ENCODE measurements around the gene MPZ. TPM values are rescaled to one million over a fixed set of nuclear protein-coding genes. Genes with fewer than 3 reads are reported as not detected.
"Not testable (repeated sequence)": the region's sequence is repeated elsewhere in the genome, so short reads cannot be mapped to it uniquely, and the experiment has no call there.

Gene MPZ
- total RNA-seq, 1 donor from 2014 or later: 2.5 TPM

DNA sequence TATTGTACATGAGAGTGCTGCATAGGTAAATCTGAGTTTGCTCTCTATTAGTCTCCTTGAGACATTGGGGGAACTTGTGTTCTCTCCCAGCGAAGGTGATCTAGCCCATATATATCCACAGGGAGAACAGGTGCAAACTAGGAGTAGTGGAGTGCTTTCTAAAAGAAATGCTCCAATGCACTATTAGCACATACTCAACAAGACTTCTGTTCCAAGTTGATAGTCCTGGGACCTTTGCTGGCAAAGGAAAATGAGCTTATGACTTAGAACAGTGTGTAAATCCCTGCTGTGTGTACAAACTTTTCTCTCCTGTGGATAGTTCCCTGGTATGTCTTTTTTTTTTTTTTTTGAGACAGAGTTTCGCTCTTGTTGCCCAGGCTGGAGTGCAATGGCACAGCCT lies 32.4 kb upstream of the MPZ start:
- no peak for DNase-seq
- peaks cover 60% of the 10 kb centered on the region for H3K36me3 ChIP-seq
- no peak overlapping the region for H3K27ac ChIP-seq
- no peak for ATAC-seq
- no peaks in the 10 kb centered on the region for H3K27me3 ChIP-seq
- no peaks in the 10 kb centered on the region for H3K9me3 ChIP-seq
- TF ChIP-seq, protein P1, sequence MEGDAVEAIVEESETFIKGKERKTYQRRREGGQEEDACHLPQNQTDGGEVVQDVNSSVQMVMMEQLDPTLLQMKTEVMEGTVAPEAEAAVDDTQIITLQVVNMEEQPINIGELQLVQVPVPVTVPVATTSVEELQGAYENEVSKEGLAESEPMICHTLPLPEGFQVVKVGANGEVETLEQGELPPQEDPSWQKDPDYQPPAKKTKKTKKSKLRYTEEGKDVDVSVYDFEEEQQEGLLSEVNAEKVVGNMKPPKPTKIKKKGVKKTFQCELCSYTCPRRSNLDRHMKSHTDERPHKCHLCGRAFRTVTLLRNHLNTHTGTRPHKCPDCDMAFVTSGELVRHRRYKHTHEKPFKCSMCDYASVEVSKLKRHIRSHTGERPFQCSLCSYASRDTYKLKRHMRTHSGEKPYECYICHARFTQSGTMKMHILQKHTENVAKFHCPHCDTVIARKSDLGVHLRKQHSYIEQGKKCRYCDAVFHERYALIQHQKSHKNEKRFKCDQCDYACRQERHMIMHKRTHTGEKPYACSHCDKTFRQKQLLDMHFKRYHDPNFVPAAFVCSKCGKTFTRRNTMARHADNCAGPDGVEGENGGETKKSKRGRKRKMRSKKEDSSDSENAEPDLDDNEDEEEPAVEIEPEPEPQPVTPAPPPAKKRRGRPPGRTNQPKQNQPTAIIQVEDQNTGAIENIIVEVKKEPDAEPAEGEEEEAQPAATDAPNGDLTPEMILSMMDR (IDR thresholded peaks at IDR 0.05): no peak
- no peak overlapping the region for H3K4me3 ChIP-seq
- intact Hi-C loops (cut with DNase I): no loop called here
- no peaks in the 10 kb centered on the region for H3K4me1 ChIP-seq

DNA sequence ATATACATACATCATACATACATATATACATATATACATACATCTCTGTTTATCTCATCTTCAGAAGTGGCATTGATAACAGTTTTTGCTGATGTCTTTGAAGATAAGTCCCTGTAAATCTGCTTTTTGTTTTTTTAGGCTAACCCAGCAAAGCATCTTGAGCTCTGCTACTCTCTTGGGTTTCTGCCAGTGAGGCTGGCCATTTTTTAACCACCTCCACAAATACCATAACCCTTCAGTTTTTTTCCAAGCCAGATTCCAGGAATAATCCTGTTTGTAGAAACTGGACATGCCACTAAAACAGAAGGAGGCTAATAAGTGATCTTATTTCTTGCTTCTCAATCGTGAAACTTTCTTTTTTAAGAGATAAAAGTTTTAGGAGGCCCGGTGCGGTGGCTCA lies 26.0 kb upstream of the MPZ start:
- intact Hi-C loops (cut with DNase I): no loop called here
- H3K4me1 ChIP-seq: no peaks in the 10 kb centered on the region
- DNase-seq (no peak), ATAC-seq (no peak)
- H3K9me3 ChIP-seq: no peaks in the 10 kb centered on the region
- H3K36me3 ChIP-seq: peaks cover 69% of the 10 kb centered on the region
- H3K4me3 ChIP-seq: no peak overlapping the region
- H3K27me3 ChIP-seq: no peaks in the 10 kb centered on the region
- TF ChIP-seq, protein P1 (IDR thresholded peaks at IDR 0.05): no peak
- H3K27ac ChIP-seq: no peak overlapping the region

DNA sequence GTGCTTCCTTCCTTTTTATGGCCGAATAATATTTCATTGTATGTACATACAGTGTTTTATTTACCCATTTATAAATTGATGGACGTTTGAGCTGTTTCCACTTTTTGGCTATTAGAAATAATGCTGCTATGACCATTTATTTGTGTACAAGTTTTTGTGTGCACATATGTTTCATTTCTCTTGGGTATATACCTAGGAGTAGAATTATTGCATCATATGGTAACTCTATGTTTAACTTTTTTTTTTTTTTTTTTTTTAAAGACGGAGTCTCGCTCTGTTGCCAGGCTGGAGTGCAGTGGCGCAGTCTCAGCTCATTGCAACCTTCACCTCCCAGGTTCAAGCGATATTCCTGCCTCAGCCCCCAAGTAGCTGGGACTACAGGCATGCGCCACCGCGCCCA lies 23.4 kb upstream of the MPZ start:
- DNase-seq: no peak
- no peaks in the 10 kb centered on the region for H3K9me3 ChIP-seq
- H3K27me3 ChIP-seq: no peaks in the 10 kb centered on the region
- no peaks in the 10 kb centered on the region for H3K4me1 ChIP-seq
- intact Hi-C loops (cut with DNase I): no loop called here
- H3K4me3 ChIP-seq: no peak overlapping the region
- H3K36me3 ChIP-seq: peaks cover 88% of the 10 kb centered on the region
- TF ChIP-seq, protein P1 (IDR thresholded peaks at IDR 0.05): no peak
- ATAC-seq: no peak
- no peak overlapping the region for H3K27ac ChIP-seq

DNA sequence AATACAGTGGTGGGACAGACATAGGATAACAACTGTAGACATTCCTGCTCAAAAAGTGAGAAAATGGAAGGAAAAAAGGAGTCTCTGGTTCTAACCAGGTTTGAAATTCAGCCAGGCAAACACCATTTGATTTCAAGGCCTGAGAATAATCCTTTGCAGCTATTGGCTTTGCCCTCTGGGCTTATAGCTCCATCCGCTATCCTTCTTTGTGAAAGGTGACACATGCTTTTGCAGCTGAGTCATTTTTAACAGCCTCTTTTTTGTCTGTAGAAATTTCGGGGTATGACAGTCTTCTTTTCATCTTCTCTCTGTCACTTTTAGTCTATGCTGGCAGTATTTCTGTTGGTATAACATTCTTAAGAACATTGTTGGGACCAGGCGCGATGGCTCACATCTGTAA lies 20.6 kb upstream of the MPZ start:
- no peak overlapping the region for H3K4me3 ChIP-seq
- H3K27ac ChIP-seq: no peak overlapping the region
- DNase-seq: no peak
- H3K36me3 ChIP-seq: peaks cover 92% of the 10 kb centered on the region
- no peaks in the 10 kb centered on the region for H3K27me3 ChIP-seq
- H3K9me3 ChIP-seq: no peaks in the 10 kb centered on the region
- H3K4me1 ChIP-seq: no peaks in the 10 kb centered on the region
- ATAC-seq: no peak
- intact Hi-C loops (cut with DNase I): no loop called here
- TF ChIP-seq, protein P1 (IDR thresholded peaks at IDR 0.05): no peak

DNA sequence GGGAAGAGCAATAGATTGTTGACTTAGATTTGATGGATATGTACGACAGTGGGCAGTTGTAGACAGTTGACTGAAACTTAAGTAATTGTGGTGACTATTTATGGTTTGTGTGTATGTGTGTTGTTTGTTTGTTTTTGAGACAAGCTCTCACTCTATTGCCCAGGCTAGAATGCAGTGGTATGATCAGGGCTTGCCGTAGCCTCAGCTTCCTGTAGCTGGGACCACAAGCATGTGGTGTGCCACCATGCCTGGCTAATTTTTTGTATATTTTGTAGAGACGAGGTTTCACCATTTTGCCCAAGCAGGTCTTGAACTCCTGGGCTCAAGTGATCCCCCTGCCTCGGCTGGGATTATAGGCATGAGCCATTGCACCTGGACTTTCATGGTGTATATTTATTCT lies 14.3 kb upstream of the MPZ start:
- TF ChIP-seq, protein P1 (IDR thresholded peaks at IDR 0.05): no peak
- H3K36me3 ChIP-seq: peaks cover 46% of the 10 kb centered on the region

DNA sequence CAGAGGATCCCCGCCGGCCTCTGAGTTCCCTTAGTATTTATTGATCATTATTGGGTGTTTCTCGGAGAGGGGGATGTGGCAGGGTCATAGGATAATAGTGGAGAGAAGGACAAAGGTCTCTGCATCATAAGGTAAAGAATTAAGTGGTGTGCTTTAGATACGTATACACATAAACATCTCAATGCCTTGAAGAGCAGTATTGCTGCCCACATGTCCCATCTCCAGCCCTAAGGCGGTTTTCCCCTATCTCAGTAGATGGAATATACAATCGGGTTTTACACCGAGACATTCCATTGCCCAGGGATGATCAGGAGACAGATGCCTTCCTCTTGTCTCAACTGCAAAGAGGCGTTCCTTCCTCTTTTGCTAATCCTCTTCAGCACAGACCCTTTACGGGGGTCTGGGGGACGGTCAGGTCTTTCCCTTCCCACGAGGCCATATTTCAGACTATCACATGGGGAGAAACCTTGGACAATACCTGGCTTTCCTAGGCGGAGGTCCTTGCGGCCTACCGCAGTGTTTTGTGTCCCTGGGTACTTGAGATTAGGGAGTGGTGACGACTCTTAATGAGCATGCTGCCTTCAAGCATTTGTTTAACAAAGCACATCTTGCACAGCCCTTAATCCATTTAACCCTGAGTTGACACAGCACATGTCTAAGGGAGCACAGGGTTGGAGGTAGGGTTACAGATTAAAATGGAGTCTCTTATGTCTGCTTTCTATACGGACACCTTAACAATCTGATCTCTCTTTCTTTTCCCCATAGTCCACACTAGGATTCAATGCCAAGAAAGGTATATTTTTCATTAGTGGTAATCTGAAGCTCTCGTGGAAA lies 6.3 kb upstream of the MPZ start:
- intact Hi-C loops (cut with DNase I); H3K4me3 ChIP-seq; H3K27me3 ChIP-seq: not testable (repeated sequence)

More for the DNA sequence above, 14.3 kb upstream of the MPZ start:
- no peaks in the 10 kb centered on the region for H3K9me3 ChIP-seq
- no peak overlapping the region for H3K4me3 ChIP-seq
- no peak for DNase-seq
- no peaks in the 10 kb centered on the region for H3K27me3 ChIP-seq
- ATAC-seq: no peak
- H3K4me1 ChIP-seq: no peaks in the 10 kb centered on the region
- intact Hi-C loops (cut with DNase I): no loop called here
- no peak overlapping the region for H3K27ac ChIP-seq

More for the DNA sequence above, 6.3 kb upstream of the MPZ start:
- DNase-seq, H3K9me3 ChIP-seq, ATAC-seq, H3K27ac ChIP-seq, H3K36me3 ChIP-seq: not testable (repeated sequence)
- H3K4me1 ChIP-seq: peaks cover 16% of the 10 kb centered on the region

Measured in upper lobe of right lung (tissue), 1 donor.